ENCODE data around the gene RAB8B.
"Not testable (repeated sequence)": the region's sequence is repeated elsewhere in the genome, so short reads cannot be mapped to it uniquely, and the experiment has no call there.

DNA sequence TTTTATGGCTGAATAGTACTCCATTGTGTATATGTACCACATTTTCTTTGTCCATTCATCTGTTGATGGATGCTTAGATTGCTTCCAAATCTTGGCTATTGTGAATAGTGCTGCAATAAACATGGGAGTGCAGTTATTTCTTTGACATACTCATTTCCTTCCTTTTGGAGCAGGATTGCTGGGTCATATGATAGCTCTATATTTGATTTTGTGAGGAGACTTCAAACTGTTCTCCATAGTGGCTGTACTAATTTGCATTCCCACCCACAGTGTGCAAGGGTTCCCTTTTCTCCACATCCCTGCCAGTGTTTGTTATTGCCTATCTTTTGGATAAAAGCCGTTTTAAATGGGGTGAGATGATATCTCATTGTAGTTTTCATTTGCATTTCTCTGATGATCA lies 47.7 kb downstream of the RAB8B start:
- TF ChIP-seq, protein P1, sequence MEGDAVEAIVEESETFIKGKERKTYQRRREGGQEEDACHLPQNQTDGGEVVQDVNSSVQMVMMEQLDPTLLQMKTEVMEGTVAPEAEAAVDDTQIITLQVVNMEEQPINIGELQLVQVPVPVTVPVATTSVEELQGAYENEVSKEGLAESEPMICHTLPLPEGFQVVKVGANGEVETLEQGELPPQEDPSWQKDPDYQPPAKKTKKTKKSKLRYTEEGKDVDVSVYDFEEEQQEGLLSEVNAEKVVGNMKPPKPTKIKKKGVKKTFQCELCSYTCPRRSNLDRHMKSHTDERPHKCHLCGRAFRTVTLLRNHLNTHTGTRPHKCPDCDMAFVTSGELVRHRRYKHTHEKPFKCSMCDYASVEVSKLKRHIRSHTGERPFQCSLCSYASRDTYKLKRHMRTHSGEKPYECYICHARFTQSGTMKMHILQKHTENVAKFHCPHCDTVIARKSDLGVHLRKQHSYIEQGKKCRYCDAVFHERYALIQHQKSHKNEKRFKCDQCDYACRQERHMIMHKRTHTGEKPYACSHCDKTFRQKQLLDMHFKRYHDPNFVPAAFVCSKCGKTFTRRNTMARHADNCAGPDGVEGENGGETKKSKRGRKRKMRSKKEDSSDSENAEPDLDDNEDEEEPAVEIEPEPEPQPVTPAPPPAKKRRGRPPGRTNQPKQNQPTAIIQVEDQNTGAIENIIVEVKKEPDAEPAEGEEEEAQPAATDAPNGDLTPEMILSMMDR (IDR thresholded peaks at IDR 0.05), result not testable (repeated sequence)
- TF ChIP-seq ZFX (IDR thresholded peaks at IDR 0.05; ENCODE audit: borderline replicate concordance), result not testable (repeated sequence)

All from 22Rv1 (cell line).